Measurements from ENCODE around the gene SSTR4. TPM values are rescaled to one million over a fixed set of nuclear protein-coding genes. Genes with fewer than 3 reads are reported as not detected.

Gene SSTR4
- total and polyA plus RNA-seq, 9 of the 15 experiments (the other 6 are each of a cell fraction or from before 2014, with no cell fraction given): not detected

DNA sequence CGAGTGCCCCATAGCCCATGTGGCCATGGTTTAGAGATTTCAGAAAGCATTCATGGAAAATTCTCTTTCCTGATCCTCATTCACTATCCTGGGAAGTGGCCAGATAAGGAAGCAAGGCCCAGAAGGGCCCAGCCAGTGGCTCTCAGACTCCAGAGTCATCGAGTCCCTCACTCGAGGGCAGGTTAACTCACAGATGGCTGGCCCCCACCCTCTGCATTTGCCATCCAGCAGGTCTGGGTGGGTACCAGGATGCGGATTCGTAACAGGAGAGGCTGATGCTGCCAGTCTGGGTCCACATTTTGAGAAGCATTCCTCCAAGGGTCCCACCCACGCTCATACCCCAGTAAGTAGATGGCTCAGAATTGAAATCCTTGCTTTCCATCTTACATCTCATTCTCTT is 3.8 kb upstream of the SSTR4 start (continued):
- TF ChIP-seq, protein P1, sequence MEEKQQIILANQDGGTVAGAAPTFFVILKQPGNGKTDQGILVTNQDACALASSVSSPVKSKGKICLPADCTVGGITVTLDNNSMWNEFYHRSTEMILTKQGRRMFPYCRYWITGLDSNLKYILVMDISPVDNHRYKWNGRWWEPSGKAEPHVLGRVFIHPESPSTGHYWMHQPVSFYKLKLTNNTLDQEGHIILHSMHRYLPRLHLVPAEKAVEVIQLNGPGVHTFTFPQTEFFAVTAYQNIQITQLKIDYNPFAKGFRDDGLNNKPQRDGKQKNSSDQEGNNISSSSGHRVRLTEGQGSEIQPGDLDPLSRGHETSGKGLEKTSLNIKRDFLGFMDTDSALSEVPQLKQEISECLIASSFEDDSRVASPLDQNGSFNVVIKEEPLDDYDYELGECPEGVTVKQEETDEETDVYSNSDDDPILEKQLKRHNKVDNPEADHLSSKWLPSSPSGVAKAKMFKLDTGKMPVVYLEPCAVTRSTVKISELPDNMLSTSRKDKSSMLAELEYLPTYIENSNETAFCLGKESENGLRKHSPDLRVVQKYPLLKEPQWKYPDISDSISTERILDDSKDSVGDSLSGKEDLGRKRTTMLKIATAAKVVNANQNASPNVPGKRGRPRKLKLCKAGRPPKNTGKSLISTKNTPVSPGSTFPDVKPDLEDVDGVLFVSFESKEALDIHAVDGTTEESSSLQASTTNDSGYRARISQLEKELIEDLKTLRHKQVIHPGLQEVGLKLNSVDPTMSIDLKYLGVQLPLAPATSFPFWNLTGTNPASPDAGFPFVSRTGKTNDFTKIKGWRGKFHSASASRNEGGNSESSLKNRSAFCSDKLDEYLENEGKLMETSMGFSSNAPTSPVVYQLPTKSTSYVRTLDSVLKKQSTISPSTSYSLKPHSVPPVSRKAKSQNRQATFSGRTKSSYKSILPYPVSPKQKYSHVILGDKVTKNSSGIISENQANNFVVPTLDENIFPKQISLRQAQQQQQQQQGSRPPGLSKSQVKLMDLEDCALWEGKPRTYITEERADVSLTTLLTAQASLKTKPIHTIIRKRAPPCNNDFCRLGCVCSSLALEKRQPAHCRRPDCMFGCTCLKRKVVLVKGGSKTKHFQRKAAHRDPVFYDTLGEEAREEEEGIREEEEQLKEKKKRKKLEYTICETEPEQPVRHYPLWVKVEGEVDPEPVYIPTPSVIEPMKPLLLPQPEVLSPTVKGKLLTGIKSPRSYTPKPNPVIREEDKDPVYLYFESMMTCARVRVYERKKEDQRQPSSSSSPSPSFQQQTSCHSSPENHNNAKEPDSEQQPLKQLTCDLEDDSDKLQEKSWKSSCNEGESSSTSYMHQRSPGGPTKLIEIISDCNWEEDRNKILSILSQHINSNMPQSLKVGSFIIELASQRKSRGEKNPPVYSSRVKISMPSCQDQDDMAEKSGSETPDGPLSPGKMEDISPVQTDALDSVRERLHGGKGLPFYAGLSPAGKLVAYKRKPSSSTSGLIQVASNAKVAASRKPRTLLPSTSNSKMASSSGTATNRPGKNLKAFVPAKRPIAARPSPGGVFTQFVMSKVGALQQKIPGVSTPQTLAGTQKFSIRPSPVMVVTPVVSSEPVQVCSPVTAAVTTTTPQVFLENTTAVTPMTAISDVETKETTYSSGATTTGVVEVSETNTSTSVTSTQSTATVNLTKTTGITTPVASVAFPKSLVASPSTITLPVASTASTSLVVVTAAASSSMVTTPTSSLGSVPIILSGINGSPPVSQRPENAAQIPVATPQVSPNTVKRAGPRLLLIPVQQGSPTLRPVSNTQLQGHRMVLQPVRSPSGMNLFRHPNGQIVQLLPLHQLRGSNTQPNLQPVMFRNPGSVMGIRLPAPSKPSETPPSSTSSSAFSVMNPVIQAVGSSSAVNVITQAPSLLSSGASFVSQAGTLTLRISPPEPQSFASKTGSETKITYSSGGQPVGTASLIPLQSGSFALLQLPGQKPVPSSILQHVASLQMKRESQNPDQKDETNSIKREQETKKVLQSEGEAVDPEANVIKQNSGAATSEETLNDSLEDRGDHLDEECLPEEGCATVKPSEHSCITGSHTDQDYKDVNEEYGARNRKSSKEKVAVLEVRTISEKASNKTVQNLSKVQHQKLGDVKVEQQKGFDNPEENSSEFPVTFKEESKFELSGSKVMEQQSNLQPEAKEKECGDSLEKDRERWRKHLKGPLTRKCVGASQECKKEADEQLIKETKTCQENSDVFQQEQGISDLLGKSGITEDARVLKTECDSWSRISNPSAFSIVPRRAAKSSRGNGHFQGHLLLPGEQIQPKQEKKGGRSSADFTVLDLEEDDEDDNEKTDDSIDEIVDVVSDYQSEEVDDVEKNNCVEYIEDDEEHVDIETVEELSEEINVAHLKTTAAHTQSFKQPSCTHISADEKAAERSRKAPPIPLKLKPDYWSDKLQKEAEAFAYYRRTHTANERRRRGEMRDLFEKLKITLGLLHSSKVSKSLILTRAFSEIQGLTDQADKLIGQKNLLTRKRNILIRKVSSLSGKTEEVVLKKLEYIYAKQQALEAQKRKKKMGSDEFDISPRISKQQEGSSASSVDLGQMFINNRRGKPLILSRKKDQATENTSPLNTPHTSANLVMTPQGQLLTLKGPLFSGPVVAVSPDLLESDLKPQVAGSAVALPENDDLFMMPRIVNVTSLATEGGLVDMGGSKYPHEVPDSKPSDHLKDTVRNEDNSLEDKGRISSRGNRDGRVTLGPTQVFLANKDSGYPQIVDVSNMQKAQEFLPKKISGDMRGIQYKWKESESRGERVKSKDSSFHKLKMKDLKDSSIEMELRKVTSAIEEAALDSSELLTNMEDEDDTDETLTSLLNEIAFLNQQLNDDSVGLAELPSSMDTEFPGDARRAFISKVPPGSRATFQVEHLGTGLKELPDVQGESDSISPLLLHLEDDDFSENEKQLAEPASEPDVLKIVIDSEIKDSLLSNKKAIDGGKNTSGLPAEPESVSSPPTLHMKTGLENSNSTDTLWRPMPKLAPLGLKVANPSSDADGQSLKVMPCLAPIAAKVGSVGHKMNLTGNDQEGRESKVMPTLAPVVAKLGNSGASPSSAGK (IDR thresholded peaks at IDR 0.05): no peak
- TF ChIP-seq RBM22 (IDR thresholded peaks at IDR 0.05; ENCODE audit: low read depth, low read length, poor library complexity, severe bottlenecking): no peak
- no peak for TF ChIP-seq ZNF551 (CRISPR knock-in tag; IDR thresholded peaks at IDR 0.05)
- TF ChIP-seq, protein P2, sequence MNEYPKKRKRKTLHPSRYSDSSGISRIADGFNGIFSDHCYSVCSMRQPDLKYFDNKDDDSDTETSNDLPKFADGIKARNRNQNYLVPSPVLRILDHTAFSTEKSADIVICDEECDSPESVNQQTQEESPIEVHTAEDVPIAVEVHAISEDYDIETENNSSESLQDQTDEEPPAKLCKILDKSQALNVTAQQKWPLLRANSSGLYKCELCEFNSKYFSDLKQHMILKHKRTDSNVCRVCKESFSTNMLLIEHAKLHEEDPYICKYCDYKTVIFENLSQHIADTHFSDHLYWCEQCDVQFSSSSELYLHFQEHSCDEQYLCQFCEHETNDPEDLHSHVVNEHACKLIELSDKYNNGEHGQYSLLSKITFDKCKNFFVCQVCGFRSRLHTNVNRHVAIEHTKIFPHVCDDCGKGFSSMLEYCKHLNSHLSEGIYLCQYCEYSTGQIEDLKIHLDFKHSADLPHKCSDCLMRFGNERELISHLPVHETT (CRISPR knock-in tag; conservative IDR thresholded peaks at IDR 0.05 in 1 of 2, IDR thresholded peaks at IDR 0.05 in 1 of 2): no peak
- TF ChIP-seq HNRNPL (IDR thresholded peaks at IDR 0.05; ENCODE audit: low read depth, low read length): no peak
- no peak for TF ChIP-seq PHF20 (IDR thresholded peaks at IDR 0.05; ENCODE audit: partially characterized antibody)
- TF ChIP-seq CBX1 (IDR thresholded peaks at IDR 0.05; ENCODE audit: low read depth): no peak
